ENCODE data around the gene RRAS2.

RRAS2 gene

GRCh38 chr11:14393129-14393528, 34.1 kb upstream of the RRAS2 start:
- DNase-seq (ENCODE audit: low read depth), result no peak
- TF ChIP-seq CTCF (IDR thresholded peaks at IDR 0.05; ENCODE audit: low read depth, low read length, missing control alignments), result no peak
- H3K4me3 ChIP-seq (ENCODE audit: low read depth, low read length), result no peak overlapping the region
- in situ Hi-C loops (cut with HindIII; ENCODE audit: low sequenced_read_pairs), result no loop called here

- H3K4me3 ChIP-seq (ENCODE audit: low read depth, low read length), result no peak overlapping the region
- DNase-seq (ENCODE audit: low read depth), result no peak
- in situ Hi-C loops (cut with HindIII; ENCODE audit: low sequenced_read_pairs), result no loop called here
- no peak for TF ChIP-seq CTCF (IDR thresholded peaks at IDR 0.05; ENCODE audit: low read depth, low read length, missing control alignments)
These were observed 31.7 kb upstream of the RRAS2 start for GRCh38 chr11:14390669-14391068.

GRCh38 chr11:14388352-14388751, 29.4 kb upstream of the RRAS2 start:
- no peak for DNase-seq (ENCODE audit: low read depth)
- in situ Hi-C loops (cut with HindIII; ENCODE audit: low sequenced_read_pairs), result no loop called here
- no peak for TF ChIP-seq CTCF (IDR thresholded peaks at IDR 0.05; ENCODE audit: low read depth, low read length, missing control alignments)
- H3K4me3 ChIP-seq (ENCODE audit: low read depth, low read length), result no peak overlapping the region

- no peak overlapping the region for H3K4me3 ChIP-seq (ENCODE audit: low read depth, low read length)
- no peak for TF ChIP-seq CTCF (IDR thresholded peaks at IDR 0.05; ENCODE audit: low read depth, low read length, missing control alignments)
- in situ Hi-C loops (cut with HindIII; ENCODE audit: low sequenced_read_pairs), result no loop called here
- no peak for DNase-seq (ENCODE audit: low read depth)
These were observed 28.0 kb upstream of the RRAS2 start for GRCh38 chr11:14386895-14387480.

- H3K4me3 ChIP-seq (ENCODE audit: low read depth, low read length), result no peak overlapping the region
- no peak for DNase-seq (ENCODE audit: low read depth)
- in situ Hi-C loops (cut with HindIII; ENCODE audit: low sequenced_read_pairs), result no loop called here
These were observed 27.1 kb upstream of the RRAS2 start for GRCh38 chr11:14386081-14386480.

GRCh38 chr11:14384338-14384737, 25.4 kb upstream of the RRAS2 start:
- in situ Hi-C loops (cut with HindIII; ENCODE audit: low sequenced_read_pairs), result no loop called here
- no peak for TF ChIP-seq CTCF (IDR thresholded peaks at IDR 0.05; ENCODE audit: low read depth, low read length, missing control alignments)
- H3K4me3 ChIP-seq (ENCODE audit: low read depth, low read length), result no peak overlapping the region
- peak; percentile 20 for DNase-seq (ENCODE audit: low read depth)

More at GRCh38 chr11:14386081-14386480, 27.1 kb upstream of the RRAS2 start:
- TF ChIP-seq CTCF (IDR thresholded peaks at IDR 0.05; ENCODE audit: low read depth, low read length, missing control alignments), result no peak
